H1 (cell line): ENCODE results near the gene PIWIL1. TPM values are rescaled to one million over a fixed set of nuclear protein-coding genes. Genes with fewer than 3 reads are reported as not detected.

Experiments used
- CTCF ChIA-PET: fragments of 300-600 bp; sonication (Branson Sonifier 250); formaldehyde crosslinking; loops from one replicate; lab custom pipeline; 2021; ENCODE audit not compliant: partially characterized antibody; lab: Charles Lee
- POLR2A ChIA-PET: fragments of 300-600 bp; sonication (Branson Sonifier 250); formaldehyde crosslinking; loops from one replicate; lab custom pipeline; 2021; ENCODE audit warnings: inconsistent platforms; ENCODE audit not compliant: partially characterized antibody; lab: Charles Lee
- DNase-seq, 2 experiments: peaks; one replicate each; pipeline versions ENCODE4 v3.0.0 to v3.0.0-alpha.2; 2010 to 2022; ENCODE audit warnings: low spot score in 2 of 2, low read depth in 1 of 2, mixed read lengths in 1 of 2
- FAIRE-seq: peaks from 2 replicates; lab custom pipeline; 2011; peaks lifted over from hg19 to GRCh38; lab: Jason Lieb, UNC
- H2AFZ ChIP-seq: 2 replicates; pipeline ENCODE4 v1.8.1; 2012; ENCODE audit warnings: low read length, inconsistent platforms
- H2AK5ac ChIP-seq: 2 replicates; pipeline ENCODE4 v1.6.1; 2013; ENCODE audit warnings: low read depth, low read length
- H2BK120ac ChIP-seq: replicated peaks from 2 replicates; pipeline ENCODE3; 2013; ENCODE audit warnings: low read depth, low read length, inconsistent platforms
- H2BK12ac ChIP-seq: 2 replicates; pipeline ENCODE4 v1.6.1; 2013; ENCODE audit warnings: low read depth, low read length
- H2BK15ac ChIP-seq: 2 replicates; pipeline ENCODE4 v1.6.1; 2013; ENCODE audit warnings: low read length
- H2BK20ac ChIP-seq: 2 replicates; pipeline ENCODE4 v1.6.1; 2013; ENCODE audit warnings: low read length
- H2BK5ac ChIP-seq: 2 replicates; pipeline ENCODE4 v1.6.1; 2013; ENCODE audit warnings: low read depth, low read length
- H3K14ac ChIP-seq: 2 replicates; pipeline ENCODE4 v1.6.1; 2013; ENCODE audit warnings: inconsistent platforms; ENCODE audit not compliant: insufficient read length
- H3K18ac ChIP-seq: 2 replicates; pipeline ENCODE4 v1.6.1; 2013; ENCODE audit warnings: low read length; ENCODE audit errors: extremely low read depth
- H3K23ac ChIP-seq: 2 replicates; pipeline ENCODE4 v1.6.1; 2013; ENCODE audit warnings: inconsistent platforms; ENCODE audit not compliant: insufficient read length
- H3K23me2 ChIP-seq: 2 replicates; pipeline ENCODE4 v1.6.1; 2013; ENCODE audit warnings: low read depth, low read length
- H3K27ac ChIP-seq: 2 replicates; pipeline ENCODE4 v1.6.1; 2011; ENCODE audit warnings: low read depth, low read length, inconsistent platforms
- H3K27me3 ChIP-seq, 4 experiments: replicated peaks in 1 of 4; 1 replicate in 1 of 4; 2 replicates in 3 of 4; pipeline versions ENCODE4 v1.6.1 to v1.8.1; 2011 to 2013; ENCODE audit warnings: low read length in 3 of 4, mild to moderate bottlenecking in 3 of 4, inconsistent platforms in 2 of 4, mixed read lengths in 2 of 4, moderate library complexity in 1 of 4; ENCODE audit not compliant: control insufficient read depth in 3 of 4, insufficient read depth in 3 of 4; ENCODE audit errors: extremely low read depth in 1 of 4
- H3K36me3 ChIP-seq, 4 experiments: 2 replicates each; pipeline versions ENCODE4 v1.6.1 to v1.8.1; 2011 to 2013; ENCODE audit warnings: mild to moderate bottlenecking in 4 of 4, low read length in 3 of 4, moderate library complexity in 2 of 4, control low read depth in 1 of 4, inconsistent platforms in 1 of 4; ENCODE audit not compliant: insufficient read depth in 4 of 4, control insufficient read depth in 2 of 4
- H3K4ac ChIP-seq: replicated peaks from 2 replicates; pipeline ENCODE3; 2013; ENCODE audit warnings: low read length, low read depth, mixed read lengths, inconsistent platforms; ENCODE audit not compliant: insufficient read length
- H3K4me1 ChIP-seq, 4 experiments: replicated peaks in 1 of 4; 1 replicate in 1 of 4; 2 replicates in 3 of 4; pipeline versions ENCODE4 v1.6.1 to v1.8.1; 2011 to 2013; ENCODE audit warnings: low read length in 3 of 4, inconsistent platforms in 2 of 4, mixed read lengths in 1 of 4; ENCODE audit not compliant: insufficient read depth in 4 of 4, control insufficient read depth in 3 of 4
- H3K4me2 ChIP-seq, 2 experiments: 2 replicates each; pipeline versions ENCODE4 v1.6.1 to v1.8.1; 2011 to 2013; ENCODE audit warnings: low read depth in 2 of 2, low read length in 2 of 2, control low read depth in 1 of 2, inconsistent platforms in 1 of 2, mild to moderate bottlenecking in 1 of 2; ENCODE audit not compliant: insufficient read depth in 1 of 2
- H3K4me3 ChIP-seq, 4 experiments: fragments of 200-600, 300-600 bp in 1 of 4; sonication (generic), shearing (Covaris generic), sonication (Bioruptor Twin) in 1 of 4; 2 replicates each; pipeline versions ENCODE4 v1.5.1 to v1.8.1; 2011 to 2016; ENCODE audit warnings: low read length in 4 of 4, low read depth in 3 of 4, control low read depth in 2 of 4, inconsistent platforms in 2 of 4, mild to moderate bottlenecking in 2 of 4, mixed read lengths in 1 of 4, moderate library complexity in 1 of 4; ENCODE audit not compliant: insufficient read depth in 2 of 4; ENCODE audit errors: extremely low read depth in 1 of 4
- H3K56ac ChIP-seq: replicated peaks from 2 replicates; pipeline ENCODE3; 2013; ENCODE audit warnings: low read depth, mild to moderate bottlenecking, mixed read lengths, low read length, inconsistent platforms; ENCODE audit not compliant: insufficient read length
- H3K79me1 ChIP-seq: 2 replicates; pipeline ENCODE4 v1.6.1; 2013; ENCODE audit warnings: low read depth, low read length, control low read depth
- H3K79me2 ChIP-seq, 2 experiments: 2 replicates each; pipeline versions ENCODE4 v1.6.1 to v1.8.1; 2012 to 2013; ENCODE audit warnings: low read length in 2 of 2, mild to moderate bottlenecking in 2 of 2, inconsistent platforms in 1 of 2; ENCODE audit not compliant: insufficient read depth in 2 of 2, control insufficient read depth in 1 of 2
- H3K9ac ChIP-seq, 4 experiments: replicated peaks in 1 of 4; 1 replicate in 1 of 4; 2 replicates in 3 of 4; pipeline versions ENCODE4 v1.6.1 to v1.8.1; 2011 to 2013; ENCODE audit warnings: low read depth in 3 of 4, low read length in 3 of 4, control low read depth in 2 of 4, mild to moderate bottlenecking in 2 of 4, moderate library complexity in 2 of 4, inconsistent platforms in 1 of 4; ENCODE audit errors: extremely low read depth in 1 of 4
- H3K9me3 ChIP-seq, 2 experiments: 2 replicates each; pipeline versions ENCODE4 v1.6.1 to v1.8.1; 2012 to 2013; ENCODE audit warnings: mild to moderate bottlenecking in 2 of 2, moderate library complexity in 2 of 2, control low read depth in 1 of 2, inconsistent platforms in 1 of 2, low read depth in 1 of 2, low read length in 1 of 2, mixed read lengths in 1 of 2; ENCODE audit not compliant: insufficient read depth in 2 of 2
- H4K20me1 ChIP-seq, 2 experiments: replicated peaks in 1 of 2; 2 replicates each; pipeline versions ENCODE3 to v1.8.1; 2011 to 2013; ENCODE audit warnings: inconsistent platforms in 2 of 2, low read length in 2 of 2, mild to moderate bottlenecking in 1 of 2; ENCODE audit not compliant: insufficient read depth in 2 of 2, control insufficient read depth in 1 of 2
- H4K5ac ChIP-seq: 2 replicates; pipeline ENCODE4 v1.6.1; 2013; ENCODE audit warnings: low read length, low read depth, mixed read lengths, inconsistent platforms; ENCODE audit not compliant: insufficient read length
- H4K8ac ChIP-seq: 2 replicates; pipeline ENCODE4 v1.8.0; 2013; ENCODE audit warnings: mild to moderate bottlenecking, moderate library complexity, low read length, inconsistent platforms; ENCODE audit not compliant: insufficient read depth; ENCODE audit errors: extremely low read depth
- H4K91ac ChIP-seq: replicated peaks from 2 replicates; pipeline ENCODE3; 2013; ENCODE audit warnings: low read length, mixed read lengths, inconsistent platforms; ENCODE audit not compliant: insufficient read length
- ATF2 ChIP-seq: IDR thresholded peaks from 2 replicates; pipeline ENCODE4 v1.6.1; 2012; ENCODE audit warnings: low read length, inconsistent platforms
- JUN ChIP-seq: IDR thresholded peaks from 2 replicates; pipeline ENCODE4 v1.6.1; 2011; ENCODE audit warnings: low read depth, mild to moderate bottlenecking, improper control_type of control experiment, low read length
- KDM5A ChIP-seq: fragments of 200-600 bp; IDR thresholded peaks from 2 replicates; pipeline ENCODE4 v1.7.1; 2012; ENCODE audit warnings: mild to moderate bottlenecking, low read length, inconsistent platforms, mixed read lengths
- MAFK ChIP-seq: IDR thresholded peaks from 2 replicates; pipeline ENCODE4 v1.6.1; 2012; ENCODE audit warnings: low read depth, mild to moderate bottlenecking, improper control_type of control experiment, low read length
- NRF1 ChIP-seq: IDR thresholded peaks from 2 replicates; pipeline ENCODE4 v1.6.1; 2011; ENCODE audit warnings: mild to moderate bottlenecking, low read depth, low read length, improper control_type of control experiment
- PHF8 ChIP-seq: fragments of 200-600 bp; sonication (generic); conservative IDR thresholded peaks from 2 replicates; pipeline ENCODE4 v1.7.1; 2012; ENCODE audit warnings: low read depth, mild to moderate bottlenecking, inconsistent platforms, low read length, moderate library complexity
- POLR2A ChIP-seq, 2 experiments: IDR thresholded peaks; 1 replicate in 1 of 2; 2 replicates in 1 of 2; pipeline ENCODE4 v1.6.1; 2011; ENCODE audit warnings: low read depth in 2 of 2, low read length in 2 of 2, mild to moderate bottlenecking in 2 of 2; ENCODE audit errors: control extremely low read depth in 1 of 2
- SIN3A ChIP-seq, 2 experiments: IDR thresholded peaks in 1 of 2; conservative IDR thresholded peaks in 1 of 2; 2 replicates each; pipeline ENCODE4 v1.6.1; 2011 to 2012; ENCODE audit warnings: low read length in 2 of 2, improper control_type of control experiment in 1 of 2, low read depth in 1 of 2, mild to moderate bottlenecking in 1 of 2
- SUZ12 ChIP-seq: fragments of 200-600 bp; sonication (generic); IDR thresholded peaks from 2 replicates; pipeline ENCODE4 v1.6.1; 2012; ENCODE audit warnings: mild to moderate bottlenecking, inconsistent platforms, low read length, moderate library complexity, mixed read lengths
- ZNF274 ChIP-seq: IDR thresholded peaks from 2 replicates; pipeline ENCODE4 v1.7.0; 2012; ENCODE audit warnings: low read length, borderline replicate concordance; ENCODE audit errors: extremely low read depth
- WGBS, 2 experiments: shearing (Covaris generic) in 1 of 2; methylation state at CpG; one replicate each; pipeline versions ENCODE4 v1.1.6 to v1.1.7; 2013 to 2015; ENCODE audit warnings: low lambda C conversion rate in 2 of 2, mixed read lengths in 2 of 2, inconsistent platforms in 1 of 2, low coverage in 1 of 2, missing lambda C conversion rate in 1 of 2; ENCODE audit not compliant: insufficient replicate concordance in 2 of 2, insufficient coverage in 1 of 2, insufficient read length in 1 of 2; ENCODE audit errors: extremely low coverage in 1 of 2, missing lambda C conversion rate in 1 of 2; 5-methylcytosine and 5-hydroxymethylcytosine counted together
- polyA plus RNA-seq, 7 experiments: library from polyadenylated mRNA; depleted of rRNA in 3 of 7; stranded (reverse) in 5 of 7; unstranded in 2 of 7; fragments of >200 nt in 5 of 7; fragments of 200-250 nt in 2 of 7; gene quantifications; 1 replicate in 5 of 7; 2 replicates in 1 of 7; 4 replicates in 1 of 7; pipeline versions ENCODE4 v1.2.1 to v1.2.3, GENCODE V29; 2011 to 2013; ENCODE audit warnings: missing spikeins in 2 of 7, mixed read lengths in 2 of 7
- total RNA-seq: library from RNA; stranded (reverse); fragmentation: NEBNext Ultra II Directional; extraction: Animal tissue kit (Norgen Biotek cat#: 25700); gene quantifications from 2 replicates; pipeline ENCODE4 v1.2.1, GENCODE V29; 2021
- TF ChIP-seq, protein P1 (sequence below): IDR thresholded peaks from 2 replicates; pipeline ENCODE4 v1.6.1; 2012; ENCODE audit warnings: inconsistent platforms
- TF ChIP-seq, protein P2 (sequence below): IDR thresholded peaks from 2 replicates; pipeline ENCODE4 v1.6.1; 2011; ENCODE audit warnings: low read length, improper control_type of control experiment

Gene PIWIL1
- total and polyA plus RNA-seq, 2 of the 8 experiments (the other 6 are each of a cell fraction or from before 2014, with no cell fraction given) = not detected

GRCh38 chr12:130362060-130362459, 24.4 kb downstream of the PIWIL1 start:
- Histone ChIP-seq H3K4me3 (no peak overlapping the region), H4K5ac (no peak overlapping the region), H2BK12ac (no peak overlapping the region), H4K91ac (no peak overlapping the region), H2AK5ac (no peak overlapping the region), H3K4me1 (no peaks in the 10 kb centered on the region), H4K20me1 (peaks cover 0 to 2% of the 10 kb centered on the region in 2 experiments), H2AFZ (no peak overlapping the region), H2BK5ac (no peak overlapping the region), H3K56ac (no peak overlapping the region), H3K79me1 (no peaks in the 10 kb centered on the region), H3K4ac (no peak overlapping the region), H3K36me3 (no peaks in the 10 kb centered on the region), H3K18ac (no peak overlapping the region), H3K14ac (no peak overlapping the region), H3K27me3 (no peaks in the 10 kb centered on the region; a peak in 2 of 7 replicates), H3K4me2 (no peak overlapping the region), H3K27ac (no peak overlapping the region), H4K8ac (no peak overlapping the region), H2BK15ac (no peak overlapping the region), H2BK20ac (no peak overlapping the region), H3K9me3 (no peaks in the 10 kb centered on the region), H3K9ac (no peak overlapping the region), H3K23me2 (no peaks in the 10 kb centered on the region), H3K23ac (no peak overlapping the region), H2BK120ac (no peak overlapping the region), H3K79me2 (no peaks in the 10 kb centered on the region)
- ChIA-PET POLR2A (no interaction called here), CTCF (no interaction called here)
- WGBS, 2 experiments = 88% methylated on average over 5 of the region's 5 CpGs; no CpG with 5 or more reads in 1 of the 2 experiments
- DNase-seq (no peak), FAIRE-seq (no peak)
- no peak for TF ChIP-seq SIN3A (conservative IDR thresholded peaks at IDR 0.05 in 1 of 2, IDR thresholded peaks at IDR 0.05 in 1 of 2; ENCODE audit: low read depth in 1 of 2, low read length in 2 of 2)
- TF ChIP-seq ATF2 = no peak
- TF ChIP-seq PHF8 = no peak
- TF ChIP-seq, protein P1, sequence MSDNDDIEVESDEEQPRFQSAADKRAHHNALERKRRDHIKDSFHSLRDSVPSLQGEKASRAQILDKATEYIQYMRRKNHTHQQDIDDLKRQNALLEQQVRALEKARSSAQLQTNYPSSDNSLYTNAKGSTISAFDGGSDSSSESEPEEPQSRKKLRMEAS = no peak
- TF ChIP-seq NRF1 = no peak
- TF ChIP-seq POLR2A (IDR thresholded peaks at IDR 0.05; ENCODE audit: control extremely low read depth in 1 of 2, low read depth in 2 of 2, low read length in 2 of 2) = no peak
- no peak for TF ChIP-seq ZNF274
- no peak for TF ChIP-seq JUN
- no peak for TF ChIP-seq MAFK
- TF ChIP-seq SUZ12 = no peak
- TF ChIP-seq, protein P2, sequence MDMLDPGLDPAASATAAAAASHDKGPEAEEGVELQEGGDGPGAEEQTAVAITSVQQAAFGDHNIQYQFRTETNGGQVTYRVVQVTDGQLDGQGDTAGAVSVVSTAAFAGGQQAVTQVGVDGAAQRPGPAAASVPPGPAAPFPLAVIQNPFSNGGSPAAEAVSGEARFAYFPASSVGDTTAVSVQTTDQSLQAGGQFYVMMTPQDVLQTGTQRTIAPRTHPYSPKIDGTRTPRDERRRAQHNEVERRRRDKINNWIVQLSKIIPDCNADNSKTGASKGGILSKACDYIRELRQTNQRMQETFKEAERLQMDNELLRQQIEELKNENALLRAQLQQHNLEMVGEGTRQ = no peak
- no peak for TF ChIP-seq KDM5A
